ENCODE results near the gene GCNA.

Gene GCNA, protein sequence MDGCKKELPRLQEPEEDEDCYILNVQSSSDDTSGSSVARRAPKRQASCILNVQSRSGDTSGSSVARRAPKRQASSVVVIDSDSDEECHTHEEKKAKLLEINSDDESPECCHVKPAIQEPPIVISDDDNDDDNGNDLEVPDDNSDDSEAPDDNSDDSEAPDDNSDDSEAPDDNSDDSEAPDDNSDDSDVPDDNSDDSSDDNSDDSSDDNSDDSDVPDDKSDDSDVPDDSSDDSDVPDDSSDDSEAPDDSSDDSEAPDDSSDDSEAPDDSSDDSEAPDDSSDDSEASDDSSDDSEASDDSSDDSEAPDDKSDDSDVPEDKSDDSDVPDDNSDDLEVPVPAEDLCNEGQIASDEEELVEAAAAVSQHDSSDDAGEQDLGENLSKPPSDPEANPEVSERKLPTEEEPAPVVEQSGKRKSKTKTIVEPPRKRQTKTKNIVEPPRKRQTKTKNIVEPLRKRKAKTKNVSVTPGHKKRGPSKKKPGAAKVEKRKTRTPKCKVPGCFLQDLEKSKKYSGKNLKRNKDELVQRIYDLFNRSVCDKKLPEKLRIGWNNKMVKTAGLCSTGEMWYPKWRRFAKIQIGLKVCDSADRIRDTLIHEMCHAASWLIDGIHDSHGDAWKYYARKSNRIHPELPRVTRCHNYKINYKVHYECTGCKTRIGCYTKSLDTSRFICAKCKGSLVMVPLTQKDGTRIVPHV

DNA sequence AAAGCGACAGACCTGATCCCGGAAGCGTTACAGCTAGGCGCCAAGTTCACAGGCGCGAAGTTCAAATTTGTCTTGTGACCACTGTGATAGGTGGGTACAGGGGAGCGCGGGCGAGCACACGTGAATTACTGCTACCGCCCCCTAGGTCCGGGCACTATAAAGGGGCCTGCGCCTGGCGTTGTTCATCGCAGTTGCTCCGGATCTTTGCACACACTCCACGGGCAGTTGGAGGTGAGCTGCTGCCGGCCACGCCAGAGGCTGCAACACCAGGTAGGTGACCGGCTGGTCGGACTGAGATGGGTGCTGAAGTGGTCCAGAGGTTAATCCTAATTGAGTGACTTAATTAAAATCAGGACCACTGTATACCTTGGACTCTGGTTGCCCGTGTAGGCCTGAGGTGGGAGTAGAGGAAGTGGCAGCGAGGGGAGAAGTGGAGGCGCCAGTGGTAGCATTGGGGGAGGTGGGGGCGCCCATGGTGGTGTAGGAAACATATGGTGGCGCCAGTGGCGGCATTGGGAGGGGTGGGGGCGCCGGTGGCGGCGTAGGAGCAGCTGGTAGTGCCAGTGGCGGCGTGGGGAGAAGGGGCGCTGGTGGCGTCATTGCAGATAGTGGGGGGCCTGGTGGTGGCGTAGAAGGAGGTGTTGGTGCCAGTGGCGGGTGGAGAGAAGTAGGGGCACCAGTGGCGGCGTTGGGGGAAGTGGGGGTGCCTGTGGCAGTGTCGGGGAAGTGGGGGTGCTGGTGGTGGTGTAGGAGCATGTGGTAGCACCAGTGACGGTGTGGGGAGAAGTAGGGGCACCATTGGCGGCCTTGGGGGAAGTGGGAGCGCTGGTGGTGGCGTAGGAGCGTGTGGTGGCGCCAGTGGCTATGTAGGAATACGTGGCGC is at the start of gene GCNA:
Gene GCNA (plus strand): TSS at position 185 of the 883 bp plus-strand sequence. CDS start 2,385 bp downstream, outside the sequence.
- DNase-seq (ENCODE audit: low spot score), result no peak

DNA sequence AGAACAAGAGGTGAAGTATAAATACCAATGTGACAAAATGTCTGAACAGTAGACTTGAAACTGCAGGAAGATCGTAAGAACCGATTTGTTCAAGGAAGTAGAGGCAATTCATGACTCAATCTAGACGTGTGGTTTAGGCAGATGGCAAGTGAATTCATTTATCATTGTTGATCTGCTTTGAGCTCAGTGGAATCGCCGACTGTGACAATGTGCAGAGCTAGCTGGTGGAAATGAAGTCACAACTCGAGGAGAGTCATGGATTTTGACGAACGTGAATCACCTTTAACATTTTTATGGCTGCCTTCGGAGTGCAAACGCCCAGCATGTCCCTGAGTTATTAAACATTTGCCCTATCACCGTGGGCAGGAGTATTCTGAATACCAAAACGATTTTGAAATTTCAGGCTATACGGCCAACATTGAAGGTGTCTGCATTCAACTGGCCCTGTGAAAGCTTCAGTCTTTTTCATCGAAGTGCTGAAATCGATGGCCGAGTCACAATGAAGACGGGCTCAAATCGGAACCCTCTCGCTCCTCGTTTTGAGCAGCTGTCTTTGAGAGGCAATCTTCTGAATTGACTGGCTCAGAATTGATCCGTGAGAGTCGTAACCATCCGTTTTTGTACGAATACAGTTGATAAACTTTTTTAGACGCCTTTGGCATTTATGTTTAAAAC is 46.0 kb upstream of the GCNA start:
- peak; percentile 79 for DNase-seq (ENCODE audit: low spot score)

DNA sequence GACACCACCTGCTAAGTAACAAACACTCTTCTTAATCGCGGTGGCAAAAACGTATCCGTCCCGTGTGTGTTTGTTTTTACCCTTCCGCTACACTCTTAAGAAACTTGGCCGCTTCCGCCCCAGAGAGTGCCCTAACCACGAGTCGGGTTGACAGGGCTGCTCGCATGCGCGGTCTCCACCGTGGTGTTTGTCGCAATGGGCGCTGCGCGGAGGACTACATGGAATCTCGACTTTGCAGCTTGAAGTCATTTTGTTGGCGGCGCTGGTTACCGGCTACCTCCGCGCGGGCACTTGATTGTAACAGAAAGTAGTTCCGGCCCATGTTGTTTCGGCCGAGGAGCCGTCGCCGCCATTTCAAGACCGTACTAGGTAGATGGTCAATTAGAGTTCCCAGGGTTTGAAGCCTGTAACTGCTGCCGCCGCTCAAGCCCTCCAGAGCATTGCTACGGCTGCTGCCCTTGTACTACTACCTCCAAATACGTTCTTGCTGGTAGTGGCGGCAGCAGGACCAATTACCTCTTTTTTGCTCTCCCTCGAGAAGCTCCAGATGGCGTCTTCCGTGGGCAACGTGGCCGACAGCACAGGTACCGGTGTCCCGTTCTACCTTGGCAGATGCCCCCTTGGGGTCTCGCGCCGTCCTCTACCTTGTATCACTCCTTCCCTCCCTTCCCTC is 45.3 kb upstream of the GCNA start, which contains the start of gene OGT:
Gene OGT (plus strand): TSS at position 352 of the 673 bp plus-strand sequence. CDS start 196 bp downstream, at position 548.
- peak; percentile 93 for DNase-seq (ENCODE audit: low spot score)

GRCh38 chrX:71533516-71533850 is 44.8 kb upstream of the GCNA start:
- DNase-seq (ENCODE audit: low spot score), result no peak

DNA sequence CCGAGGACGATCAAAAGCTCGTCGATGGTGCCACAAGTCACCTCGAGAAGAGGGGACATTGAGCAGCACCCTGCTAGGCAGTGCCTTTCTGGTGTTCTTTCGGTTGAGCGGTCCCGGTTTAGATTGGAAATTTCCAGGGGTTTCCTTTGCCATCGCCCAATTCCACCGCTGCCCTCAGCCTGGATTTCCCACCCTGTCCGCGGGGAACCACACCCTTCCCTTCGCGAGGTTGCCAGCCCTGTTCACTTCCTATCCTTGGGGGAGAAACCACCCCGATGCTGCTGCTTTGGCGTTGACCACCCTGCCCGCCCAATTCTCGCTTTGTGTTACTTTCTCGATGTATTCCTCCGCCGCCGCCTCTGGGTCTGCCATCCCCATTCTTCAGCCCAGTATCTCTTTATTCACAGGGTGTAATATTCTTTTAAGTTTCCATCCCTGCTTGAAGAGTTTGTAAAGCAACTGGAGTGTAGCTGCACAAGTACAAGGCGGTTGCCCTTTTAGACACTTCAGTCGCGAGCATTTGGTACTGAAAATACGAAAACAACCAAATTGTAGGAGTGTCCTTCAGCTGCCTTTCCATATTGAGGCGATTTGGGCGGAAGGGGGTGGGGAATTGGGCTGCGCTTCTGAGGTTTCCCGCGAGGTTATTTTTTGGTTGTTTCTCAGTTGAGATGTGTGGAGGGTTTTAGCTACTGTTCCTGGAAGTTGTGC is 44.2 kb upstream of the GCNA start:
- peak; percentile 73 for DNase-seq (ENCODE audit: low spot score)

DNA sequence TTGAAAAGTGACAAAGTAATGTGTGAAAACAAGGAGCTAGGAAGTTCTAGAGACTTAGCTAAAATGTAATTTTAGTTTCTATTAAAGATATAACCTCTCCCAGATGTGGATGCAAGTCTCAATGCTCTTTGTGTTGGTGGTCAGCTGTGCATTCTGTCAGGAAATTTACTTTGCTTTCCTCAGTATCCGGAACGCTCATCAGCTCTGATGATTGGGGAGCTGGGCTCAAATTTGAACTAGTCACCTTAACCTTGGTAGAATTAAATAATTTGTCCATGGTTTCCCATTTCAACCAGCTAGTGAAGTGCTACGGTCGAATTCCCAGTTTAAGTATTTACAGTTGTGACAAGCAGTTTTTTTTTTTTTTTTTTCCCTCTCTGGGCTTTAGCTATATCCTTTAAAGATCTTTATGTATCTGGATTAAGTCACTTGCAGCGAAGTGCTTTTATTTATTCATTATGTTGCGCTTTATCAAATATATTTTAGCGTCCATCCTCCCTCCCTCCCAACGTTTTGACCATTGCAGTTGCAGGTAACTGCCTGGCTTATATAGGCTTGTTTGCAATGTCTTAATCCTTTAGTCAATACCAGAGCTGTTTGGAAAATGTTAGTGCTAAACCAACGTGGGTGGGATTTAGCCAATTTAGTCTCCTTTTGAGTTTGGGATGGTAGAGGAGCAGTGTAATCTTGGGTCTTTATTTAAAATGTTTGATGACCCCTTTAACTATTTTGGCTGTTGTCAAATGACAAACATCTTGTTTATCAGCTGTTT is 43.3 kb upstream of the GCNA start:
- DNase-seq (ENCODE audit: low spot score), result no peak

DNA sequence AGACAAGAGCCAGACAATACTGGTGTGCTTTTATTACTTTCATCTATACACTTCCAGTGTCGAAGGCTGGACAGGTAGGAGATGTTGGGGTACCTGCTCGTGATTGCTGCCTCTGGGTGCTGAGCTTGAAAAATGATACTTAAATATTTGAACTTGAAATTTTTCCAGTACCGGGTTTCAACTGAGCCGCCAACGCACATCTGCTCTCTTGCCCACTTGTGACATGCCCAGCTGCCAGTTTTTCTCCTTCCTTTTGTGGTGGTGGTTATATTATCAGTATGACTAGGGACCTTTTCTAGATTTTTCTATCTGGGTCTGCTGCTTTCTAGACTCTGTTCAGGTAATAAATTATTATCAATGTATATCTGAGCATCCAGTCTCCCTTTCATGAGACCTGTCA is 42.0 kb upstream of the GCNA start:
- DNase-seq (ENCODE audit: low spot score), result no peak

DNA sequence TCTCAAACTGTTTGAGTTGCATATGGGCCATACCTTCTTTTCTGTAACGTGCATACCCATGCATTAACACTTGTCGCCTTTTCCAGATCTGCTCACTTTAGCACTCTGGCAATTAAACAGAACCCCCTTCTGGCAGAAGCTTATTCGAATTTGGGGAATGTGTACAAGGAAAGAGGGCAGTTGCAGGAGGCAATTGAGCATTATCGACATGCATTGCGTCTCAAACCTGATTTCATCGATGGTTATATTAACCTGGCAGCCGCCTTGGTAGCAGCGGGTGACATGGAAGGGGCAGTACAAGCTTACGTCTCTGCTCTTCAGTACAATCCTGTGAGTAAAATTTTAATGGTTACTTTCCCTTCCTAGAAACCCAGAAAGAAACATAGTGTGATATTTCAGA is 40.5 kb upstream of the GCNA start:
- no peak for DNase-seq (ENCODE audit: low spot score)

DNA sequence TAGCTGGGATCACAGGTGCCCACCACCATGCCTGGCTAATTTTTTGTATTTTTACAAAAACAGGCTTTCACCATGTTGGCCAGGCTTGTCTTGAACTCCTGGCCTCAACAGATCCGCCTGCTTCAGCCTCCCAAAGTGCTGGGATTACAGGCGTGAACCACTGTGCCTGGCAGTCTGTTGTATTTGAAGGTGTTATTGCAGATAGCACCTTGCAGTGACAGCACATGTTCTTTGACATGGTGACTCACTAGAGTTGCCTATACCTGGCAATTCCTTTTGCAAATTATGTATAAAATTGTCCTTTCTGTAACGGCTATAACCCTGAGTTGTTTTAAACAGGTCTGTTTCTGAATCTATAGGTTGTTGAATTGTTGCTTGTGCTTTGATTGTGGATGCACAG is 37.4 kb upstream of the GCNA start:
- DNase-seq (ENCODE audit: low spot score), result no peak

DNA sequence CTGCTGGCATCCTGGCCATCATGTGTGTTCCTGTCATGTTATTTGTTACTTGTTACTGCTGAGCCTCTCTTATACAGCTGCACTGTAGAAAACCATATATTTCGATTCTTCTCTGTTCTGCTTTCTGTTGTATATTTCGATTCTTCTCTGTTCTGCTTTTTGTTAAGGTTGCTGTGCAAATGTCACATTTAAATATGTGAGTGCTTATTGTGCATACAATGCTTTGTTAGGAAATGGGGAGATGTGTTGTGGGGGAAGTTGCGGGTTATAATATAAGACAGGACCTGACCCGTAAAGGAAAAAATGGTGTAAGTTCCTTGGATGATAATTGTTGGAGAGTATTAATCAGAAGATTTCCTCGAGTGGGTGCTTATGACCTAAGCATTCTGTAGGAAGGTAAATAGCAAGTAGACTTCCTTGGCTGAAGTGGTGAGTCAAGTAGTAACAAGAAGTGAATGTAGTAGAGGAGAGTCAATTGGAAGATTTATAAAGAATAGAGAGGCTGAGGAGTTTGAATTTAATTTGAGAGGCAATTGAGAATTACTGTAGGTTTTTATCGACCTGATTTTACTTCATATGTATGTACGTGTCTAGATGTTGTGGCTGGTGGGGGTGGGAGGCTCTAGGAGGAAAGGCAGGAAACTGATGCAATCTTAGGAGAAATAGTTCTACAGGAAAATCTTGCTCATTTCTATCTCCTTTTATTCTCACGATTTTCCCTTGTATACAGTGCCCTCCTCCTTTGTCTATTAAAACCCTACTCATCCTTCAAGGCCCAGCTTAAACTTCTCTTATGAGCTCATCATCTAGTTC is 36.8 kb upstream of the GCNA start:
- no peak for DNase-seq (ENCODE audit: low spot score)

DNA sequence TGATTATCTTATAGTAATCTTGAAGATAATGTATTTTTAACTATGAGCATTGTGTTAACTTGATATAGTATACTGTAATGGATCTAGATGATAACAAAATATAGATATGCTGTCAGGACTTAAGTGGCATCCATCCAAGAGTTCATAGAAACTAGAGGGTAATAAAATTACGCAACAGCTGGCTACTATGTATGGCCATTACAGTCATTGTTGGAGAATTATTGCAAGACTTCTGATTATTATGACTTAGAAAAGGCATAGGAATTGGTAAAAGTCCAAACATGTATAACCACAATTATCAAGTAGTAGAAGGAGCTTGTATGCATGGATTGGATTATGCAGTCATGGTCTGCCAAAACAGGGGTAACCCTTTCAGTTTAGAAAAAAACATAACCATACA is 35.8 kb upstream of the GCNA start:
- no peak for DNase-seq (ENCODE audit: low spot score)

DNA sequence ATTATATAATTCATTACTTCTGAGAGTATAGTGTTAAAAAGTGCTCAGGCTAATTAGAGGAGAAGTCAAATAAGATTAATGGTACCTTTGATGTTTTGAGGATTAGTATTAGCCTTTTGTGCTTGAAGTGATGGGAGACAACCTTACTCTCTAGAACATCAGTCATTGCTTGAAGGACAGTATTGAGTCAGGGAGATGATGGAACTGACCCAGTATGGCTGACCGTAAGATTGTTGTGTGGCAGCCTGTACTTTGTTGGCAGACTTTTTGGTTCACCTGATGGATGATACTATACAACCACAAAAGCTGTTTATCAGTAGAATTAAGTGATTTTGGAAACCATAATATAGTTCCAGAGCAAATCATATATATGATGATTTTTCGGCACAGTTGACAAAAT is 35.4 kb upstream of the GCNA start:
- DNase-seq (ENCODE audit: low spot score), result no peak

GRCh38 chrX:71543316-71543715 is 34.9 kb upstream of the GCNA start:
- peak; percentile 41 for DNase-seq (ENCODE audit: low spot score)

- no peak for DNase-seq (ENCODE audit: low spot score)
Observed at GRCh38 chrX:71545364-71545763, 32.9 kb upstream of the GCNA start.

- no peak for DNase-seq (ENCODE audit: low spot score)
Observed at GRCh38 chrX:71546879-71547278, 31.4 kb upstream of the GCNA start.

DNA sequence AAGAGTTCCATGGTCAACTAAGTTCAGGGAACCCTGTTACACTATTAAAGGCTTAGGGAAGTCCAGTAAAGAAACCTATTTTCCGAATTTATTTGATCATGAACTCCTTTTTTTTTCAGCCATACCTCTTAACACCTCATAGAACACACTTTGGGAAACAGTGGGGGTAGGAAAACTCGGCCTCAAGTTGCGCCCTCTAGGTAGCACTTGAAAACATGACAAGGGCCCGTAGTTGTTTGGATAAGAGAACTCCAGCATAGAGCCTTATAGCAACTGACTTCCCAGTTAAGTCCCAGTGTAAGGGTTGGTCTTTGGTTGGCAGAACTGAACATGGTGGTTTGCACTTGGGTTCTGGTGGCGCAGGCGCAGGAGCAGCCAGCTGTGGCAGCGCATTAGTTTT is 30.9 kb upstream of the GCNA start:
- DNase-seq (ENCODE audit: low spot score), result no peak

- DNase-seq (ENCODE audit: low spot score), result no peak
Observed at GRCh38 chrX:71549986-71550385, 28.3 kb upstream of the GCNA start.

DNA sequence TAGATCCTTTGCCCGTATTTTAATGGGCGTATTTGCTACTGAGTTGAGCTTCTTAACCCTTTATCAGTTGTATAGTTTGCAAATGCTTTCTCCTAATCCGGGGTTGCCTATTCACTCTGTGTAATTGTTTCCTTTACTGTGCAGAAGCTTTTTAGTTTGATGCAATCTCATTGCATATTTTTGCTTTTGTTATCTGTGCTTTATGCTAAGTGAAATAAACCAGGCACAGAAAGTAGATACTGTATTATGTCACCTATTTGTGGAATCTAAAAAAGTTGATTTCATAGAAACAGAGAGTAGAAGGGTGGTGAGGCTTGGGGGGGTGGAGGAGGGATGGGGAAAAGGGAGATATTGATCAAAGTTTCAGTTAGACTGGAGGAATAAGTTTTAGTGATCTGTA is 27.7 kb upstream of the GCNA start:
- no peak for DNase-seq (ENCODE audit: low spot score)

- no peak for DNase-seq (ENCODE audit: low spot score)
Observed at GRCh38 chrX:71556036-71556435, 22.2 kb upstream of the GCNA start.

All from CD4-positive, alpha-beta T cell treated with Interleukin-15 for 4 hours (primary cell).